ENCODE results near the gene BOLA2. TPM values are rescaled to one million over a fixed set of nuclear protein-coding genes. Genes with fewer than 3 reads are reported as not detected.
A peak's percentile ranks its signal among the peaks of the same experiment; 100 is the strongest.
"Not testable (repeated sequence)": the region's sequence is repeated elsewhere in the genome, so short reads cannot be mapped to it uniquely, and the experiment has no call there.

Gene BOLA2
- total RNA-seq (17.5 and 21.8 TPM in 2 replicates), polyA plus RNA-seq (9.0 and 15.1 TPM in 2 replicates), polyA minus RNA-seq (ENCODE audit: low replicate concordance) (11.8 and 14.7 TPM in 2 replicates)
- polyA plus RNA-seq (2012) = 10.8 and 21.7 TPM in 2 replicates

- not testable (repeated sequence) for H3K4me2 ChIP-seq (ENCODE audit: extremely low read depth, insufficient read depth, low read length); H3K79me2 ChIP-seq (ENCODE audit: control insufficient read depth, insufficient read depth, low read length); DNase-seq (ENCODE audit: low read depth in 2 of 2); H3K9ac ChIP-seq (ENCODE audit: insufficient read depth, low read length); H3K27me3 ChIP-seq (ENCODE audit: control insufficient read depth, insufficient read depth, low read length); H3K4me1 ChIP-seq (ENCODE audit: control insufficient read depth, extremely low read depth, insufficient read depth, low read length); H2AFZ ChIP-seq (ENCODE audit: low read length); H3K9me3 ChIP-seq (ENCODE audit: control insufficient read depth, insufficient read depth, low read depth, low read length); H3K4me3 ChIP-seq (replicated peaks in 1 of 4; ENCODE audit: control extremely low read depth in 1 of 4, insufficient read depth in 1 of 4, low read depth in 3 of 4, low read length in 4 of 4); H3K36me3 ChIP-seq (ENCODE audit: control insufficient read depth, insufficient read depth, low read length); H3K27ac ChIP-seq (ENCODE audit: insufficient read depth, low read length); H4K20me1 ChIP-seq (ENCODE audit: control insufficient read depth, extremely low read depth, insufficient read depth, low read length)
Measured at GRCh38 chr16:29454269-29454668, at the start of gene BOLA2, which contains the start of gene SLX1B. Gene BOLA2, minus strand, starts transcription at chr16:29454351. Its CDS starts 98 bp downstream, at chr16:29454253. Gene SLX1B, plus strand, starts transcription at chr16:29454533.

- not testable (repeated sequence) for H3K79me2 ChIP-seq (ENCODE audit: control insufficient read depth, insufficient read depth, low read length); H3K4me1 ChIP-seq (ENCODE audit: control insufficient read depth, extremely low read depth, insufficient read depth, low read length); H3K4me2 ChIP-seq (ENCODE audit: extremely low read depth, insufficient read depth, low read length); H3K9ac ChIP-seq (ENCODE audit: insufficient read depth, low read length); H3K27me3 ChIP-seq (ENCODE audit: control insufficient read depth, insufficient read depth, low read length); H3K4me3 ChIP-seq (replicated peaks in 1 of 4; ENCODE audit: control extremely low read depth in 1 of 4, insufficient read depth in 1 of 4, low read depth in 3 of 4, low read length in 4 of 4); H3K9me3 ChIP-seq (ENCODE audit: control insufficient read depth, insufficient read depth, low read depth, low read length); H3K36me3 ChIP-seq (ENCODE audit: control insufficient read depth, insufficient read depth, low read length); H2AFZ ChIP-seq (ENCODE audit: low read length); H4K20me1 ChIP-seq (ENCODE audit: control insufficient read depth, extremely low read depth, insufficient read depth, low read length); H3K27ac ChIP-seq (ENCODE audit: insufficient read depth, low read length); DNase-seq (ENCODE audit: low read depth in 2 of 2)
Measured at GRCh38 chr16:29482276-29482675, 28.1 kb upstream of the BOLA2 start.

DNA sequence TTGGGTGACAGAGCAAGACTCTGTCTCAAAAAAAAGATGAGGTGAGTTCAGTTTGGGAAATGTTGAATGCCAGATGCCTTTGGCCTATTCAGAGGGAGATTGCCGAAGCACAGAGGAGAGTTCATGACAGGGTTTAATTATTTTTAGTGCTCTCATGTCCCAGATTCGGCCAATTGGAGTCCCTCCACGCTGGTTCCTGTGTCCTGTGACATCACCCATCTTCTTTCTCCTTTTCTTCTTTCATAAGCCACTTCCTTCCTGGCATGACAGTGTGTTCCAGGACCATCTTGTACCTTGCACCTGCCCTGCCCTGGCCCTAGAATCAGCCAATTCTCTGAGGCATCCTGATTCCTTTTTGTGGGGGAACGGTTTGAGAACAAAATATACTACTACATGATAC, 17.9 kb upstream of the BOLA2 start:
- not testable (repeated sequence) for H3K36me3 ChIP-seq (ENCODE audit: control insufficient read depth, insufficient read depth, low read length); H3K27me3 ChIP-seq (ENCODE audit: control insufficient read depth, insufficient read depth, low read length); H3K79me2 ChIP-seq (ENCODE audit: control insufficient read depth, insufficient read depth, low read length); H3K4me2 ChIP-seq (ENCODE audit: extremely low read depth, insufficient read depth, low read length); H3K27ac ChIP-seq (ENCODE audit: insufficient read depth, low read length); H3K4me3 ChIP-seq (replicated peaks in 1 of 4; ENCODE audit: control extremely low read depth in 1 of 4, insufficient read depth in 1 of 4, low read depth in 3 of 4, low read length in 4 of 4); DNase-seq (ENCODE audit: low read depth in 2 of 2); H3K4me1 ChIP-seq (ENCODE audit: control insufficient read depth, extremely low read depth, insufficient read depth, low read length); H2AFZ ChIP-seq (ENCODE audit: low read length); H3K9ac ChIP-seq (ENCODE audit: insufficient read depth, low read length); H4K20me1 ChIP-seq (ENCODE audit: control insufficient read depth, extremely low read depth, insufficient read depth, low read length); H3K9me3 ChIP-seq (ENCODE audit: control insufficient read depth, insufficient read depth, low read depth, low read length)

- H3K4me1 ChIP-seq (ENCODE audit: control insufficient read depth, extremely low read depth, insufficient read depth, low read length); H3K79me2 ChIP-seq (ENCODE audit: control insufficient read depth, insufficient read depth, low read length); H3K36me3 ChIP-seq (ENCODE audit: control insufficient read depth, insufficient read depth, low read length); H3K9me3 ChIP-seq (ENCODE audit: control insufficient read depth, insufficient read depth, low read depth, low read length); DNase-seq (ENCODE audit: low read depth in 2 of 2); H3K27ac ChIP-seq (ENCODE audit: insufficient read depth, low read length); H3K4me3 ChIP-seq (replicated peaks in 1 of 4; ENCODE audit: control extremely low read depth in 1 of 4, insufficient read depth in 1 of 4, low read depth in 3 of 4, low read length in 4 of 4); H3K27me3 ChIP-seq (ENCODE audit: control insufficient read depth, insufficient read depth, low read length); H4K20me1 ChIP-seq (ENCODE audit: control insufficient read depth, extremely low read depth, insufficient read depth, low read length); H2AFZ ChIP-seq (ENCODE audit: low read length); H3K9ac ChIP-seq (ENCODE audit: insufficient read depth, low read length): not testable (repeated sequence)
- H3K4me2 ChIP-seq (ENCODE audit: extremely low read depth, insufficient read depth, low read length) = peak overlapping the region; percentile 23
Measured at GRCh38 chr16:29469660-29470059, 15.5 kb upstream of the BOLA2 start.

GRCh38 chr16:29467654-29468366, 13.7 kb upstream of the BOLA2 start:
- not testable (repeated sequence) for H3K79me2 ChIP-seq (ENCODE audit: control insufficient read depth, insufficient read depth, low read length); H3K9ac ChIP-seq (ENCODE audit: insufficient read depth, low read length); DNase-seq (ENCODE audit: low read depth in 2 of 2); H3K9me3 ChIP-seq (ENCODE audit: control insufficient read depth, insufficient read depth, low read depth, low read length); H3K4me2 ChIP-seq (ENCODE audit: extremely low read depth, insufficient read depth, low read length); H3K36me3 ChIP-seq (ENCODE audit: control insufficient read depth, insufficient read depth, low read length); H3K27me3 ChIP-seq (ENCODE audit: control insufficient read depth, insufficient read depth, low read length); H2AFZ ChIP-seq (ENCODE audit: low read length); H3K4me3 ChIP-seq (replicated peaks in 1 of 4; ENCODE audit: control extremely low read depth in 1 of 4, insufficient read depth in 1 of 4, low read depth in 3 of 4, low read length in 4 of 4); H4K20me1 ChIP-seq (ENCODE audit: control insufficient read depth, extremely low read depth, insufficient read depth, low read length); H3K27ac ChIP-seq (ENCODE audit: insufficient read depth, low read length); H3K4me1 ChIP-seq (ENCODE audit: control insufficient read depth, extremely low read depth, insufficient read depth, low read length)

DNA sequence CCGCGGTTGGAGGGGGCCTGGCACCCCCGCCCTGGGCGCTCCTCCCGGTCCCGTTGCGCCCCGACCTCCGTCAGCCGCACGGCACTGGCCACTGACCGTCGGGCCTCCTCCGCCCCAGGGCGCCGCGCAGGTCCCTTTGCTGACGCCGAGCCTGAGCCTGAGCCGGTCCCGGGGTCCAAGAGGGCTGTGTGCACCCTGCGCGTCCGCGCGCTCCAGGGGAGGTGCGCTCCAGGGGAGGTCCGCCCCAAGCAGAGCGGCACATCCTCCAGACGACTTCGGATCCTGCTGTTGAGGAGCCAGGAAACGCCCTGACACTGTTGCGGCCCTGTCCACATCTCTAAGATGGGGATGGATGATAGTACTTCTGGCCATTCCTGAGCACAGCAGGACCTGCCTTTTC, 12.8 kb upstream of the BOLA2 start:
- not testable (repeated sequence) for DNase-seq (ENCODE audit: low read depth in 2 of 2); H3K36me3 ChIP-seq (ENCODE audit: control insufficient read depth, insufficient read depth, low read length); H3K4me1 ChIP-seq (ENCODE audit: control insufficient read depth, extremely low read depth, insufficient read depth, low read length); H3K27ac ChIP-seq (ENCODE audit: insufficient read depth, low read length); H3K9ac ChIP-seq (ENCODE audit: insufficient read depth, low read length); H2AFZ ChIP-seq (ENCODE audit: low read length); H3K79me2 ChIP-seq (ENCODE audit: control insufficient read depth, insufficient read depth, low read length); H3K4me2 ChIP-seq (ENCODE audit: extremely low read depth, insufficient read depth, low read length); H4K20me1 ChIP-seq (ENCODE audit: control insufficient read depth, extremely low read depth, insufficient read depth, low read length); H3K4me3 ChIP-seq (replicated peaks in 1 of 4; ENCODE audit: control extremely low read depth in 1 of 4, insufficient read depth in 1 of 4, low read depth in 3 of 4, low read length in 4 of 4); H3K9me3 ChIP-seq (ENCODE audit: control insufficient read depth, insufficient read depth, low read depth, low read length); H3K27me3 ChIP-seq (ENCODE audit: control insufficient read depth, insufficient read depth, low read length)

All from fibroblast of lung (primary cell).